Right lobe of liver (tissue), 4 donors: Measurements from ENCODE around the gene CEP250.

ENCODE experiments used
- POLR2A ChIP-seq: fragments of 450-650 bp; IDR thresholded peaks from one replicate; pipeline ENCODE4 v1.6.1; 2017; ENCODE audit warnings: antibody characterized with exemption, mild to moderate bottlenecking
- TF ChIP-seq, protein P1 (sequence below), 4 donors: fragments of 200-600 bp in 3 of 4; fragments of 450-650 bp in 1 of 4; IDR thresholded peaks; one replicate each; pipeline versions ENCODE4 v1.5.1 to v1.8.0; 2016 to 2022; ENCODE audit warnings: antibody characterized with exemption in 4 of 4, mild to moderate bottlenecking in 2 of 4
- donor health status: DM: no; HTN: no; CAD: no.
- donor health status: DM: no; HTN: no; CAD: no.
- donor health status: DM: no; HTN: yes; CAD: no.

DNA sequence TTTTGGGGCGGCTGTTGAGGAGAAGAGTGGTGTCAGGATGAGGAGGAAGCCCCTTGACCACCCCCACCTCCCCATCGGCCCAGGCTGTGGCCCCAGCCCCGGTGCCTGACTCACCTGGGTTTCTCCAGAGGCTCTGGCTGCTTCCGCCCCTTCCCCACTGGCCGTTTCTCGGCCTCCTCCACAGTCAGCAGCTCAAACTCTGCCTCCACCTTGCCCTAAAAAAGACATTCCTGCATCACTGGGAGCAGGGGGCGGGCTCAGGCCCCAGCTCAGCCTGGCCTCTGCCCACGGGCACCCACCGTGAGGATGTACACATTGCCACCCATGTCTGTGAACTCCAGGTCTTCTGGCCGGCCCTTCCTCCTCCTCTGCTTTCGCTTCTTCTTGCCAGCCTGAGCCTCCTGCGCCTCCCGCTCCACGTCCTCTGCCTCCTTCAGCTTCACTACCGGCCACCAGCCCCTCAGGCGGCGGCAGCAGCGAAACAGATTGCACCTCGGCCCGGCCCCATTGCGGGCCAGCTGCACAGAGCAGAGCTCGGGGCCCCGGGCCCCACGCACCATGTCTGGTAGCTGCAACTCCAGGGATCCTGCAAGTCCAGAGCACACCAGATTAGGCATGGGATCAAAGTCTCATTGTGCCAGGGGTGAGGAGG, 103.8 kb downstream of the CEP250 start:
- TF ChIP-seq POLR2A: no peak
- TF ChIP-seq, protein P1, sequence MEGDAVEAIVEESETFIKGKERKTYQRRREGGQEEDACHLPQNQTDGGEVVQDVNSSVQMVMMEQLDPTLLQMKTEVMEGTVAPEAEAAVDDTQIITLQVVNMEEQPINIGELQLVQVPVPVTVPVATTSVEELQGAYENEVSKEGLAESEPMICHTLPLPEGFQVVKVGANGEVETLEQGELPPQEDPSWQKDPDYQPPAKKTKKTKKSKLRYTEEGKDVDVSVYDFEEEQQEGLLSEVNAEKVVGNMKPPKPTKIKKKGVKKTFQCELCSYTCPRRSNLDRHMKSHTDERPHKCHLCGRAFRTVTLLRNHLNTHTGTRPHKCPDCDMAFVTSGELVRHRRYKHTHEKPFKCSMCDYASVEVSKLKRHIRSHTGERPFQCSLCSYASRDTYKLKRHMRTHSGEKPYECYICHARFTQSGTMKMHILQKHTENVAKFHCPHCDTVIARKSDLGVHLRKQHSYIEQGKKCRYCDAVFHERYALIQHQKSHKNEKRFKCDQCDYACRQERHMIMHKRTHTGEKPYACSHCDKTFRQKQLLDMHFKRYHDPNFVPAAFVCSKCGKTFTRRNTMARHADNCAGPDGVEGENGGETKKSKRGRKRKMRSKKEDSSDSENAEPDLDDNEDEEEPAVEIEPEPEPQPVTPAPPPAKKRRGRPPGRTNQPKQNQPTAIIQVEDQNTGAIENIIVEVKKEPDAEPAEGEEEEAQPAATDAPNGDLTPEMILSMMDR (IDR thresholded peaks at IDR 0.05): no peak
